K562 (cell line): Measurements from ENCODE around the gene ERVH48-1. TPM values are rescaled to one million over a fixed set of nuclear protein-coding genes. Genes with fewer than 3 reads are reported as not detected.

Experiments
- ATAC-seq: fragments of 200-7000 bp; cut with Tn5 transposase; 3 replicates; pipeline ENCODE4 v1.9.1; 2020; ENCODE audit warnings: moderate library complexity
- BruUV-seq: library from RNA; stranded (reverse); fragments of 400-500 nt; replicated peaks from 2 replicates; lab custom pipeline; 2021; lab: Mats Ljungman, UMichigan
- CTCF ChIA-PET: fragments of 300-600 bp; formaldehyde crosslinking; extraction: SDS; loops from one replicate; lab custom pipeline; 2021; ENCODE audit warnings: low intra/inter-chr PET ratio; lab: Yijun Ruan, JAX
- POLR2A ChIA-PET: fragments of 300-600, 350-650 bp; sonication (Branson Sonifier 250); formaldehyde crosslinking; extraction: SDS; loops from one replicate; lab custom pipeline; 2021; ENCODE audit warnings: antibody characterized with exemption, inconsistent platforms; lab: Yijun Ruan, JAX
- DNase-seq, 4 experiments: peaks; one replicate each; pipeline versions ENCODE4 v3.0.0 to v3.0.0-alpha.2; 2011 to 2018; ENCODE audit warnings: low spot score in 3 of 4, mixed read lengths in 3 of 4; ENCODE audit errors: extremely low read depth in 1 of 4
- FAIRE-seq: peaks from 2 replicates; lab custom pipeline; 2011; peaks lifted over from hg19 to GRCh38; lab: Jason Lieb, UNC
- H2AFZ ChIP-seq: 2 replicates; pipeline ENCODE4 v1.6.0; 2011; ENCODE audit warnings: low read depth, low read length, control low read depth, inconsistent platforms
- H3K27ac ChIP-seq: fragments of 200-600 bp; 3 replicates; pipeline ENCODE4 v1.8.0; 2011; ENCODE audit warnings: low read depth, mild to moderate bottlenecking, control low read depth, inconsistent platforms, low read length, moderate library complexity, mixed read lengths; ENCODE audit errors: extremely low read depth
- H3K27me3 ChIP-seq, 2 experiments: fragments of 300-600 bp in 1 of 2; 2 replicates in 1 of 2; 3 replicates in 1 of 2; pipeline versions ENCODE4 v1.6.0 to v1.8.0; 2011; ENCODE audit warnings: inconsistent platforms in 2 of 2, low read length in 2 of 2, mild to moderate bottlenecking in 1 of 2, mixed read lengths in 1 of 2, moderate library complexity in 1 of 2; ENCODE audit not compliant: control insufficient read depth in 2 of 2, insufficient read depth in 2 of 2
- H3K36me3 ChIP-seq: fragments of 300-600 bp; 3 replicates; pipeline ENCODE4 v1.8.0; 2011; ENCODE audit warnings: mild to moderate bottlenecking, low read length, inconsistent platforms; ENCODE audit not compliant: control insufficient read depth, insufficient read depth
- H3K4me1 ChIP-seq, 2 experiments: fragments of 200-600 bp in 1 of 2; replicated peaks in 1 of 2; 2 replicates in 1 of 2; 3 replicates in 1 of 2; pipeline versions ENCODE4 v1.5.1 to v1.8.0; 2011; ENCODE audit warnings: inconsistent platforms in 2 of 2, low read length in 2 of 2, mild to moderate bottlenecking in 1 of 2, mixed read lengths in 1 of 2, moderate library complexity in 1 of 2; ENCODE audit not compliant: control insufficient read depth in 2 of 2, insufficient read depth in 2 of 2
- H3K4me2 ChIP-seq: 2 replicates; pipeline ENCODE4 v1.6.1; 2011; ENCODE audit warnings: low read length, control low read depth, inconsistent platforms, mixed read lengths; ENCODE audit not compliant: insufficient read depth
- H3K4me3 ChIP-seq: fragments of 200-600 bp; sonication (generic), shearing (Covaris generic); 2 replicates; pipeline ENCODE4 v1.5.1; 2016; ENCODE audit warnings: control low read depth, inconsistent platforms
- H3K79me2 ChIP-seq: fragments of 200-600 bp; 3 replicates; pipeline ENCODE4 v1.8.0; 2011; ENCODE audit warnings: low read length, inconsistent platforms; ENCODE audit not compliant: control insufficient read depth, insufficient read depth
- H3K9ac ChIP-seq, 2 experiments: 2 replicates each; pipeline versions ENCODE4 v1.6.0 to v1.6.1; 2011; ENCODE audit warnings: low read depth in 2 of 2, low read length in 2 of 2, control low read depth in 1 of 2, inconsistent platforms in 1 of 2, mild to moderate bottlenecking in 1 of 2, mixed read lengths in 1 of 2; ENCODE audit not compliant: insufficient read depth in 1 of 2
- H3K9me1 ChIP-seq: one replicate; pipeline ENCODE4 v1.6.0; 2011; ENCODE audit warnings: inconsistent platforms, mild to moderate bottlenecking, low read length, moderate library complexity; ENCODE audit not compliant: control insufficient read depth, insufficient read depth
- H3K9me3 ChIP-seq: replicated peaks from 2 replicates; pipeline ENCODE4 v1.5.1; 2011; ENCODE audit warnings: low read depth, low read length, inconsistent platforms; ENCODE audit not compliant: control insufficient read depth, insufficient read depth
- H4K20me1 ChIP-seq: replicated peaks from 2 replicates; pipeline ENCODE4 v1.6.1; 2011; ENCODE audit warnings: low read length, inconsistent platforms, mixed read lengths; ENCODE audit not compliant: control insufficient read depth, insufficient read depth
- CHD1 ChIP-seq: fragments of 200-600 bp; sonication (generic); IDR thresholded peaks from one replicate; pipeline ENCODE4 v1.6.1; 2012; ENCODE audit warnings: mild to moderate bottlenecking, moderate library complexity, low read length, inconsistent platforms
- FOS ChIP-seq: IDR thresholded peaks from 3 replicates; pipeline ENCODE4 v1.6.1; 2011; ENCODE audit not compliant: insufficient read length; ENCODE audit errors: extremely low read depth
- FUS ChIP-seq: fragments of 200-400 bp; formaldehyde crosslinking; optimal IDR thresholded peaks from 2 replicates; pipeline ENCODE3; 2017; ENCODE audit warnings: low read depth, low read length
- MLLT1 ChIP-seq, 2 experiments: fragments of 450-650 bp; IDR thresholded peaks; 2 replicates each; pipeline ENCODE4 v1.6.1; 2016
- NR2C2 ChIP-seq, 2 experiments: fragments of 200-800 bp in 1 of 2; sonication (Bioruptor generic) in 1 of 2; sonication (generic) in 1 of 2; formaldehyde crosslinking in 1 of 2; IDR thresholded peaks; 2 replicates each; pipeline versions ENCODE4 v1.6.1 to v1.8.0; 2016 to 2022; ENCODE audit warnings: mild to moderate bottlenecking in 1 of 2, missing compliant biosample characterization in 1 of 2, missing genetic modification characterization in 1 of 2, missing genetic modification reagents in 1 of 2
- NR2F6 ChIP-seq: fragments of 450-650 bp; formaldehyde crosslinking; IDR thresholded peaks from 2 replicates; pipeline ENCODE4 v1.4.0; 2020; ENCODE audit warnings: mild to moderate bottlenecking
- PRMT5 ChIP-seq: sonication (generic); formaldehyde crosslinking; IDR thresholded peaks from 2 replicates; pipeline ENCODE4 v1.5.0; 2020; ENCODE audit warnings: missing genetic modification reagents
- RB1 ChIP-seq: fragments of 450-650 bp; IDR thresholded peaks from 2 replicates; pipeline ENCODE4 v1.6.1; 2017; ENCODE audit warnings: low read depth, mild to moderate bottlenecking
- RBFOX2 ChIP-seq: fragments of 200-400 bp; formaldehyde crosslinking; IDR thresholded peaks from 2 replicates; pipeline ENCODE4 v1.6.1; 2017; ENCODE audit warnings: low read depth, mild to moderate bottlenecking, low read length, moderate library complexity
- RHOXF2B ChIP-seq: fragments of 250-450 bp; sonication (Bioruptor Pico); conservative IDR thresholded peaks from 2 replicates; pipeline ENCODE4 v1.5.1; 2021
- SIX5 ChIP-seq, 2 experiments: IDR thresholded peaks; 2 replicates each; pipeline ENCODE4 v1.6.1; 2011; ENCODE audit warnings: low read length in 2 of 2, borderline replicate concordance in 1 of 2, low read depth in 1 of 2, mild to moderate bottlenecking in 1 of 2, moderate library complexity in 1 of 2; ENCODE audit not compliant: insufficient read depth in 1 of 2
- SUPT5H ChIP-seq: fragments of 450-650 bp; IDR thresholded peaks from 2 replicates; pipeline ENCODE4 v1.6.1; 2016
- THAP7 ChIP-seq: fragments of 250-450 bp; sonication (Bioruptor Pico); IDR thresholded peaks from 2 replicates; pipeline ENCODE4 v1.5.0; 2021
- ZNF347 ChIP-seq: fragments of 450-650 bp; formaldehyde crosslinking; IDR thresholded peaks from 2 replicates; pipeline ENCODE4 v1.4.0; 2020; ENCODE audit warnings: low read depth, mild to moderate bottlenecking, moderate library complexity
- WGBS: fragments of 100-300 bp; shearing (Covaris generic); methylation state at CpG from one replicate; pipeline ENCODE4 v1.1.6; 2016; ENCODE audit warnings: low coverage, mixed read lengths; ENCODE audit not compliant: insufficient coverage; ENCODE audit errors: missing lambda C conversion rate; 5-methylcytosine and 5-hydroxymethylcytosine counted together
- in situ Hi-C: fragments of 300-500 bp; cut with MboI; formaldehyde crosslinking; loops from 4 replicates; pipeline ENCODE4 v1.15.0; 2018; ENCODE audit warnings: inconsistent platforms, mixed read lengths
- intact Hi-C: fragments of 100-400 bp; cut with micrococcal nuclease; formaldehyde crosslinking; loops from 2 replicates; pipeline ENCODE4 v1.14.2; 2022
- polyA plus RNA-seq, 8 experiments: library from polyadenylated mRNA; depleted of rRNA in 4 of 8; stranded (reverse) in 5 of 8; unstranded in 3 of 8; fragments of >200 nt; fragmentation: Nextera tagmentation in 2 of 8; fragmentation: Illumina TruSeq in 1 of 8; extraction: Ambion mirVana in 2 of 8; extraction: Trizol in 1 of 8; gene quantifications; 2 replicates each; pipeline versions ENCODE4 v1.2.1 to v1.2.3, GENCODE V29; 2011 to 2014; ENCODE audit warnings: inconsistent platforms in 1 of 8, missing spikeins in 1 of 8
- total RNA-seq, 7 experiments: library from RNA; depleted of rRNA in 6 of 7; stranded (reverse); fragments of >200 nt in 6 of 7; fragmentation: Illumina TruSeq in 2 of 7; extraction: Trizol in 2 of 7; gene quantifications; 2 replicates each; pipeline versions ENCODE4 v1.2.1 to v1.2.3, GENCODE V29; 2011 to 2021; ENCODE audit warnings: low replicate concordance in 1 of 7
- TF ChIP-seq, protein P1 (sequence below): fragments of 250-450 bp; sonication (Bioruptor Pico); IDR thresholded peaks from 2 replicates; pipeline ENCODE4 v1.6.1; 2021; ENCODE audit warnings: mild to moderate bottlenecking
- TF ChIP-seq, protein P2 (sequence below): sonication (generic); formaldehyde crosslinking; IDR thresholded peaks from 2 replicates; pipeline ENCODE4 v1.9.0; 2022; ENCODE audit warnings: mild to moderate bottlenecking, missing genetic modification reagents

The ERVH48-1 gene
- total and polyA plus RNA-seq, 9 of the 15 experiments (the other 6 are each of a cell fraction or from before 2014, with no cell fraction given) = 0.08 to 0.49 (median 0.16) TPM; not detected in 3

GRCh38 chr21:42892931-42893755 lies 32.3 kb downstream of the ERVH48-1 start, which contains the start of gene NDUFV3:
Gene NDUFV3, plus strand, starts transcription at chr21:42893309. Its CDS starts 25 bp downstream, at chr21:42893334.
- H3K4me1 ChIP-seq = peaks cover 10 to 11% of the 10 kb centered on the region in 2 experiments; a peak in 4 of 5 replicates
- BruUV-seq = no TSS peak
- peak; percentile 94 for FAIRE-seq
- ATAC-seq = peak; percentile 97
- in situ Hi-C loops (no loop called here), intact Hi-C loops (loop anchor here (2.0 kb wide), 1 partner anchor 82 kb away; the partner anchor contains the start of gene PKNOX1)
- peak within 1 kb of the TSS; percentile 83 to 100 for H3K9ac ChIP-seq
- H3K9me3 ChIP-seq = no peaks in the 10 kb centered on the region
- CTCF ChIA-PET = no interaction called here
- no peaks in the 10 kb centered on the region for H3K9me1 ChIP-seq
- H3K27ac ChIP-seq = peak within 1 kb of the TSS; percentile 75
- WGBS = 1% methylated on average over 82 of the region's 87 CpGs
- POLR2A ChIA-PET = interaction anchor here (0.5 to 4.2 kb wide), 14 partner anchors 9 to 327 kb away, joined by 3 to 22 read pairs (median 4); partner anchors contain the start of gene PKNOX1
- peak; percentile 99 to 100 (median 100) for DNase-seq
- H3K4me3 ChIP-seq = peak within 1 kb of the TSS; percentile 88
- no peaks in the 10 kb centered on the region for H3K27me3 ChIP-seq
- H2AFZ ChIP-seq = peak within 1 kb of the TSS; percentile 94
- no peaks in the 10 kb centered on the region for H4K20me1 ChIP-seq
- H3K4me2 ChIP-seq = peak within 1 kb of the TSS; percentile 97
- peaks cover 31% of the 10 kb centered on the region for H3K36me3 ChIP-seq
- peaks cover 43% of the 10 kb centered on the region for H3K79me2 ChIP-seq
- TF ChIP-seq, protein P1, sequence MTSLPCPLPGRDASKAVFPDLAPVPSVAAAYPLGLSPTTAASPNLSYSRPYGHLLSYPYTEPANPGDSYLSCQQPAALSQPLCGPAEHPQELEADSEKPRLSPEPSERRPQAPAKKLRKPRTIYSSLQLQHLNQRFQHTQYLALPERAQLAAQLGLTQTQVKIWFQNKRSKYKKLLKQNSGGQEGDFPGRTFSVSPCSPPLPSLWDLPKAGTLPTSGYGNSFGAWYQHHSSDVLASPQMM (CRISPR knock-in tag) = no peak
- TF ChIP-seq, protein P2, sequence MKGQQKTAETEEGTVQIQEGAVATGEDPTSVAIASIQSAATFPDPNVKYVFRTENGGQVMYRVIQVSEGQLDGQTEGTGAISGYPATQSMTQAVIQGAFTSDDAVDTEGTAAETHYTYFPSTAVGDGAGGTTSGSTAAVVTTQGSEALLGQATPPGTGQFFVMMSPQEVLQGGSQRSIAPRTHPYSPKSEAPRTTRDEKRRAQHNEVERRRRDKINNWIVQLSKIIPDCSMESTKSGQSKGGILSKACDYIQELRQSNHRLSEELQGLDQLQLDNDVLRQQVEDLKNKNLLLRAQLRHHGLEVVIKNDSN (CRISPR knock-in tag) = peak; percentile 61
- TF ChIP-seq FOS (peak; percentile 69), SUPT5H (peak; percentile 98), THAP7 (CRISPR knock-in tag) (no peak), MLLT1 (IDR thresholded peaks at IDR 0.05) (peak in 1 of 2 experiments; percentile 31; a peak in 1 of 4 replicates), ZNF347 (no peak), NR2F6 (CRISPR knock-in tag) (no peak), PRMT5 (CRISPR knock-in tag) (no peak; the same call in 1 of the 2 replicates), SIX5 (IDR thresholded peaks at IDR 0.05; ENCODE audit: borderline replicate concordance in 1 of 2, insufficient read depth in 1 of 2, low read depth in 1 of 2, low read length in 2 of 2) (no peak), FUS (peak; percentile 67), RB1 (peak; percentile 88), CHD1 (peak; percentile 96), RHOXF2B (CRISPR knock-in tag) (0 out of 2 replicates have a peak, but pooled peaks have one; percentile 50), RBFOX2 (peak; percentile 100), NR2C2 (CRISPR knock-in tag; IDR thresholded peaks at IDR 0.05) (peak; percentile 85), NR2C2 (tag; IDR thresholded peaks at IDR 0.05) (peak; percentile 88)
